HG02642 (cell line): Measurements from ENCODE around the gene CEBPZOS.

Experiments used
- ATAC-seq: cut with Tn5 transposase; IDR thresholded peaks from one replicate; pipeline ENCODE4 v1.9.1; 2021; ENCODE audit warnings: mild to moderate bottlenecking; ENCODE audit not compliant: unreplicated experiment, poor library complexity

CEBPZOS gene

GRCh38 chr2:37231241-37232130, 35.2 kb downstream of the CEBPZOS start, which contains the start of the genes CEBPZ and NDUFAF7:
Gene CEBPZ, minus strand, starts transcription at chr2:37231596. Its CDS starts 29 bp downstream, at chr2:37231567.
Gene NDUFAF7, plus strand, starts transcription at chr2:37231658. Its CDS starts 48 bp downstream, at chr2:37231706.
- peak; percentile 97 for ATAC-seq

- ATAC-seq = no peak
Observed at GRCh38 chr2:37232131-37232933, 36.0 kb downstream of the CEBPZOS start.

- ATAC-seq = no peak
Observed at GRCh38 chr2:37243435-37243834, 47.1 kb downstream of the CEBPZOS start.

- ATAC-seq = peak; percentile 53
Observed at GRCh38 chr2:37244017-37244416, 47.7 kb downstream of the CEBPZOS start.

- ATAC-seq = no peak
Observed at GRCh38 chr2:37244755-37245154, 48.5 kb downstream of the CEBPZOS start.

- no peak for ATAC-seq
Observed at GRCh38 chr2:37246205-37246604, 49.9 kb downstream of the CEBPZOS start.

- no peak for ATAC-seq
Observed at GRCh38 chr2:37250869-37251740, 54.8 kb downstream of the CEBPZOS start.
